CD4-positive, alpha-beta memory T cell (primary cell): Measurements from ENCODE around the gene TXNRD2. TPM values are rescaled to one million over a fixed set of nuclear protein-coding genes. Genes with fewer than 3 reads are reported as not detected.

Experiments used
- CTCF ChIA-PET: fragments of 350-600 bp; sonication (Branson Sonifier 250); formaldehyde crosslinking; loops from one replicate; lab custom pipeline; 2021; ENCODE audit warnings: inconsistent platforms; ENCODE audit not compliant: partially characterized antibody; lab: Charles Lee
- POLR2A ChIA-PET: fragments of 350-600 bp; sonication (Branson Sonifier 250); formaldehyde crosslinking; loops from one replicate; lab custom pipeline; 2021; ENCODE audit not compliant: partially characterized antibody; lab: Charles Lee
- DNase-seq, 5 donors: peaks; one replicate each; pipeline versions ENCODE4 v3.0.0 to v3.0.0-alpha.2; 2020 to 2022; ENCODE audit warnings: mixed read lengths in 1 of 5
- H3K27ac ChIP-seq: one replicate; pipeline ENCODE4 v1.7.0; 2013; ENCODE audit warnings: low read depth, low read length
- H3K27me3 ChIP-seq: 2 replicates; pipeline ENCODE4 v1.7.0; 2013; ENCODE audit warnings: mild to moderate bottlenecking, low read length, moderate library complexity; ENCODE audit not compliant: insufficient read depth
- H3K36me3 ChIP-seq: 2 replicates; pipeline ENCODE4 v1.7.0; 2013; ENCODE audit warnings: mild to moderate bottlenecking, low read length, moderate library complexity; ENCODE audit not compliant: insufficient read depth
- H3K4me1 ChIP-seq: 2 replicates; pipeline ENCODE4 v1.7.0; 2013; ENCODE audit warnings: mild to moderate bottlenecking, low read length, moderate library complexity; ENCODE audit not compliant: insufficient read depth
- H3K4me3 ChIP-seq, 2 donors: one replicate each; pipeline ENCODE4 v1.7.0; 2013; ENCODE audit warnings: low read length in 2 of 2, mild to moderate bottlenecking in 1 of 2
- H3K9me3 ChIP-seq, 2 donors: one replicate each; pipeline ENCODE4 v1.7.0; 2013; ENCODE audit warnings: low read length in 2 of 2, control low read depth in 1 of 2; ENCODE audit not compliant: control insufficient read depth in 1 of 2
- H3K27ac Mint-ChIP-seq, 7 donors: one replicate each; pipeline ENCODE4 v1.8.0; 2020 to 2021; ENCODE audit warnings: mixed read lengths in 7 of 7, mild to moderate bottlenecking in 6 of 7, inconsistent platforms in 3 of 7, moderate library complexity in 3 of 7
- H3K27me3 Mint-ChIP-seq, 2 donors: one replicate each; pipeline ENCODE4 v1.8.0; 2020 to 2021; ENCODE audit warnings: mixed read lengths in 2 of 2
- H3K36me3 Mint-ChIP-seq, 2 donors: one replicate each; pipeline ENCODE4 v1.8.0; 2020 to 2021; ENCODE audit warnings: mixed read lengths in 2 of 2, inconsistent platforms in 1 of 2, mild to moderate bottlenecking in 1 of 2
- H3K4me1 Mint-ChIP-seq, 4 donors: one replicate each; pipeline ENCODE4 v1.8.0; 2020 to 2021; ENCODE audit warnings: mixed read lengths in 4 of 4, mild to moderate bottlenecking in 1 of 4
- H3K4me3 Mint-ChIP-seq, 8 donors: one replicate each; pipeline ENCODE4 v1.8.0; 2020 to 2021; ENCODE audit warnings: mixed read lengths in 8 of 8, mild to moderate bottlenecking in 7 of 8, moderate library complexity in 6 of 8, inconsistent platforms in 3 of 8
- H3K9me3 Mint-ChIP-seq, 8 donors: one replicate each; pipeline ENCODE4 v1.8.0; 2020 to 2021; ENCODE audit warnings: mixed read lengths in 8 of 8, mild to moderate bottlenecking in 5 of 8, inconsistent platforms in 3 of 8, moderate library complexity in 1 of 8
- intact Hi-C: fragments of 100-400 bp; cut with micrococcal nuclease; formaldehyde crosslinking; loops from one replicate; pipeline ENCODE4 v1.15.1; 2023
- polyA plus RNA-seq, 2 donors: library from polyadenylated mRNA; unstranded; fragments of 300-500 nt; fragmentation: Illumina TruSeq; gene quantifications; one replicate each; pipeline ENCODE4 v1.2.3, GENCODE V29; 2021
- total RNA-seq, 2 experiments: library from RNA; stranded (reverse); gene quantifications; one replicate each; pipeline ENCODE4 v1.2.3, GENCODE V29; 2021

The TXNRD2 gene
- total and polyA plus RNA-seq, 4 experiments from 2014 or later = 8.5 to 35.9 (median 22.7) TPM

DNA sequence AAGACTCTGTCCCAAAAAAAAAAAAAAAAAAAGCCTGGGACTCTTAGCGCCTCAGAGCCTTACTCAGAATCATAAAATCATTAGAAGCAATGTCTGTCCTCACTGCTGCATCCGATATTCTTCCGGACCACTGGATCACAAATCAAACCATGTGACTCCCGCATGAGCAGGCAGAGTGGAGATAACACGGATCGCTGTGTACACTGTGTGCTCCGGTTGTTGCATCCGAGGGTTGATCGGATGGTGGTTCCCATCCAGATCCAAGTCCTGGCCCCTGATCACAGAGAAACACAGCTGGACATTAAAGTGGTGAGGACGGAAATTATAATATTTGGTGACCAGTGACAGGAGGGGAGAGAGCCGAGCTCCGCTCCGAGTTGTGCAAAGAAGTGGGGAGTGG lies 9.7 kb upstream of the TXNRD2 start:
- Histone ChIP-seq H3K27me3 (no peaks in the 10 kb centered on the region), H3K36me3 (peaks cover 6% of the 10 kb centered on the region), H3K4me3 (no peak overlapping the region), H3K27ac (no peak overlapping the region), H3K9me3 (no peaks in the 10 kb centered on the region), H3K4me1 (peaks cover 15% of the 10 kb centered on the region)
- no peak overlapping the region for H3K27ac Mint-ChIP-seq
- H3K9me3 Mint-ChIP-seq = no peaks in the 10 kb centered on the region
- H3K4me1 Mint-ChIP-seq = peaks cover 13 to 28% (median 19%) of the 10 kb centered on the region in 4 donors
- no peaks in the 10 kb centered on the region for H3K27me3 Mint-ChIP-seq
- H3K36me3 Mint-ChIP-seq = peaks cover 4 to 6% of the 10 kb centered on the region in 2 donors
- ChIA-PET POLR2A (no interaction called here), CTCF (interaction anchor here (0.7 to 1.8 kb wide), 2 partner anchors 220 to 333 kb away, joined by 4 to 9 read pairs; no protein-coding TSS in a partner anchor)
- intact Hi-C loops = no loop called here
- no peak overlapping the region for H3K4me3 Mint-ChIP-seq
- no peak for DNase-seq

DNA sequence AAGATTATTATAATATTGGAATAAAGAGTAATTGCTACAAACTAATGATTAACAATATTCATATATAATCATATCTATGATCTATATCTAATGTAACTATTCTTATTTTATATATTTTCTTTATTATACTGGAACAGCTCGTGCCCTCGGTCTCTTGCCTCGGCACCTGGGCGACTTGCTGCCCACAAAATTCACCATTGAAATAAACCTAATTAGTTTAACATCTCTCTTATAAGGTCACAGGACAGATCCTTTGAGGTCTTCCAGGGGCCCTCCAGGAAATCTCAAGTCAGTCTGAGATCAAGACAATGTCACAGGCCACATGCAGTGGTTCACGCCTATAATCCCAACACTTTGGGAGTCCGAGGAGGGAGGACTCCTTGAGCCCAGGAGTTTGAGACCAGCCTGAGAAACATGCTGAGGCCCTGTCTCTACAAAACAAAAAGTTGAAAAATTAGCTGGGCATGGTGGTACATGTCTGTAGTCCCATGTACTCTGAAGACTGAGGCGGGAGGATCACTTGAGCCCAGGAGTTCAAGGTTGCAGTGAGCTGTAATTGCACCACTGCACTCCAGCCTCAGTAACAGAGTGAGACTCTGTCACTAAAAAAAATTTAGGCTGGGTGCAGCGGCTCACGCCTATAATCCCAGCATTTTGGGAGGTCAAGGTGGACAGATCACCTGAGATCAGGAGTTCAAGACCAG lies 6.6 kb upstream of the TXNRD2 start:
- ChIA-PET POLR2A (interaction anchor here (1.7 kb wide), 1 partner anchor 218 kb away, joined by 3 read pairs; no protein-coding TSS in a partner anchor), CTCF (interaction anchor here (0.6 to 2.6 kb wide), 9 partner anchors 8 to 217 kb away, joined by 3 to 18 read pairs (median 3); no protein-coding TSS in a partner anchor)
- no peak overlapping the region for H3K27ac Mint-ChIP-seq
- DNase-seq = no peak
- Histone ChIP-seq H3K27me3 (no peaks in the 10 kb centered on the region), H3K4me3 (no peak overlapping the region), H3K4me1 (peaks cover 16% of the 10 kb centered on the region), H3K27ac (no peak overlapping the region), H3K9me3 (no peaks in the 10 kb centered on the region), H3K36me3 (peaks cover 6% of the 10 kb centered on the region)
- H3K27me3 Mint-ChIP-seq = no peaks in the 10 kb centered on the region
- H3K4me3 Mint-ChIP-seq = no peak overlapping the region
- intact Hi-C loops = no loop called here
- peaks cover 4 to 6% of the 10 kb centered on the region in 2 donors for H3K36me3 Mint-ChIP-seq
- no peaks in the 10 kb centered on the region for H3K9me3 Mint-ChIP-seq
- H3K4me1 Mint-ChIP-seq = peaks cover 12 to 28% (median 20%) of the 10 kb centered on the region in 4 donors

DNA sequence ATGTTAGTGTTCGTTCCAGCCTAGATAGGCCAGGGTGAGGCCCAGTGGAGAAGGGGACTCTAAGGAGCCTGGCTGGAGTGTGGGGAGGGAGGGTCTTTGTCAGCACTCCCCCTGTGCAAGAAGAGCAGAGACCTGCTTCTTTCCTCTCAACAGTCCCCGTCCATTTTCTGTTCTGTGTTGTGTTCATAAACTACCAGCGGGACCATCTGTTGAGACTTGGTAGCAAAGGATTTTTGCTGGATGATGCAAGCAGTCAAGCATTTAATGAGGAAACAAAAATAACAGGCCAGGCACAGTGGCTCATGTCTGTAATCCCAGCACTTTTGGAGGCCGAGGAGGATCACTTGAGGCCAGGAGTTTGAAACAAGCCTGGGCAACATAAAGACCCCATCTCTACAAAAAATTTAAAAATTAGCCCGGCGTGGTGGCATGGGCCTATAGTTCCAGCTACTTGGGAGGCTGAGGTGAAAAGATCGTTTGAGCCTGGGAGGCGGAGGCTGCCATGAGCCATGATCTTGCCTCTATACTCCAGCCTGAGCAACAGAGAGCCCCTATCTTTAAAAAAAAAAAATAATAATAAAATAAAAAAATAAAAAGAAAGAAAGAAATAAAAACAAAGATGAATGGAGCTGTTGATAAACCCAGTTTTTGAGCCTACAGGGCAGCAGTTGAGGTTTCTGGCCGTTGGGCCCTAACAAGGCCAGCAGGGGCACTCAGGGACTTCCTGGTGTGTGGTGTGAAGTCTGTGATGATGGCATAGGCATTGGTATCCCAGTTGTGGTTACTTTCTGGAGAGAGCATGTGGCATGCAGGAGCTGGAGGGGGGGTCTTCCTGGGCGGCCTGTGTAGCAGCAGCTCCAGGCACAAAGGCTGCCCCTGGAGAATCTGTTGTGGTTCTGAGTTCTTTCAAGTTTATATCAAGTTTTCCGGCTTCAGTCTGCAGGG lies 1.7 kb upstream of the TXNRD2 start:
- Histone ChIP-seq H3K27me3 (no peaks in the 10 kb centered on the region), H3K36me3 (no peaks in the 10 kb centered on the region), H3K27ac (peak overlapping the region; percentile 80), H3K4me1 (peaks cover 39% of the 10 kb centered on the region), H3K4me3 (peak overlapping the region; percentile 72 to 91), H3K9me3 (no peaks in the 10 kb centered on the region)
- Mint-ChIP-seq H3K27me3 (no peaks in the 10 kb centered on the region), H3K36me3 (peaks cover 0 to 10% of the 10 kb centered on the region in 2 donors), H3K4me3 (peak overlapping the region; percentile 92 to 96 (median 94)), H3K9me3 (no peaks in the 10 kb centered on the region), H3K27ac (peak overlapping the region; percentile 81 to 97 (median 96)), H3K4me1 (peaks cover 25 to 59% (median 44%) of the 10 kb centered on the region in 4 donors)
- POLR2A ChIA-PET = interaction anchor here (1.4 to 2.6 kb wide), 5 partner anchors 77 to 496 kb away, joined by 4 to 17 read pairs (median 6); partner anchors contain the start of genes C22orf39, GNB1L, RTL10 and TANGO2
- CTCF ChIA-PET = interaction anchor here (1.4 kb wide), 1 partner anchor 213 kb away, joined by 4 read pairs; no protein-coding TSS in a partner anchor
- DNase-seq = no peak
- intact Hi-C loops = no loop called here

DNA sequence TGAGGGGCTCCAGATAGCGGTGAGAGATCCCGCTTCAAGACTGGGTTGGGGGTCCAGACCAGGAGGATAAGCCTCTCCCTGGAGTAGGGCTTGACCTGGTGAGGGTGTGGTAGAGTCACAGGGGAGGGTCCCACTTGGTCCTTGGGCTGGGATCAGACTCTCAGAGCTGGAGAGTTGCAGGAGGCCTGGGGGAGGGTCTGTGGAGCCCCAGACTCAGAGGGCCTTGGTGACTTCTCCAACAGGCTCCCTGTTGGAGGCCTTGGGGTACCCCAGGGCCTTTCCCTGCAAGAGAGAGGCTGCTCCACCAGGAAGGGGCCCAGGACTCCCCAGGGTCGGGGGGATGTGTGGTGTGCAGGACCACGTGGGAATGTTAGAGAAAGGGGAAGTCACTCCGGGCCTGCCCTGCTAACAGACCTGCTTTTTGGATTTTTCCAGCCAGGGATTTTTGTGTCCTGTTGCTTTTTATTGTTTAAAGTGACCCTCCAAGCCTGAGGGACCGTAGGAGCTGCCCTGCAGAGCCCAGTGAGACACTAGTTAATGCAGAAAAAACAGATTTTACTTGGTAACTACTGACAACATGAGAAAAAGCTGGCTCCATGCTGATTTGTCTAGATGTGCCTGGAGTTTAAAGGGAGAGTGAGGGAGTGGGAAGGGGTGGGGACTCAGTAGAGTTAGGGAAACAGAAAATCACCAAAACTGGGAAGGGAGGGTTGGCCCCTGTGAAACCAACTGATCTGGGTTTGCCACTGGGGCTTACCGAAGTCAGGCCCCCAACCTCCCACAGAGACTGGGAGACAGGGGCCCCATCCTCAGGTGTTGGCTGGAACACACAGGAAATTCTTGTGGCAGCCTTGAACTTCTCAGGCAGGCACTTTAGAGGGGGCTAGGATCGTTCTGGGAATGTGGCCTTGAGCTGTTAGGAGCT lies 801 bp upstream of the TXNRD2 start:
- peaks cover 3% of the 10 kb centered on the region for H3K36me3 ChIP-seq
- no peaks in the 10 kb centered on the region for H3K9me3 ChIP-seq
- Mint-ChIP-seq H3K36me3 (peaks cover 7 to 13% of the 10 kb centered on the region in 2 donors), H3K27ac (peak overlapping the region; percentile 85 to 97 (median 96)), H3K9me3 (no peaks in the 10 kb centered on the region), H3K4me3 (peak overlapping the region; percentile 92 to 96 (median 94)), H3K27me3 (no peaks in the 10 kb centered on the region), H3K4me1 (peaks cover 23 to 56% (median 43%) of the 10 kb centered on the region in 4 donors)
- POLR2A ChIA-PET = interaction anchor here (0.9 to 2.6 kb wide), 13 partner anchors 9 to 495 kb away, joined by 3 to 17 read pairs (median 6); partner anchors contain the start of genes C22orf39, GNB1L, RANBP1 and RTL10
- intact Hi-C loops = no loop called here
- no peak for DNase-seq
- H3K4me1 ChIP-seq = peaks cover 35% of the 10 kb centered on the region
- peak overlapping the region; percentile 72 to 91 for H3K4me3 ChIP-seq
- CTCF ChIA-PET = interaction anchor here (1.4 to 1.5 kb wide), 2 partner anchors 212 kb away, joined by 3 to 4 read pairs; no protein-coding TSS in a partner anchor
- no peaks in the 10 kb centered on the region for H3K27me3 ChIP-seq
- H3K27ac ChIP-seq = peak overlapping the region; percentile 80

DNA sequence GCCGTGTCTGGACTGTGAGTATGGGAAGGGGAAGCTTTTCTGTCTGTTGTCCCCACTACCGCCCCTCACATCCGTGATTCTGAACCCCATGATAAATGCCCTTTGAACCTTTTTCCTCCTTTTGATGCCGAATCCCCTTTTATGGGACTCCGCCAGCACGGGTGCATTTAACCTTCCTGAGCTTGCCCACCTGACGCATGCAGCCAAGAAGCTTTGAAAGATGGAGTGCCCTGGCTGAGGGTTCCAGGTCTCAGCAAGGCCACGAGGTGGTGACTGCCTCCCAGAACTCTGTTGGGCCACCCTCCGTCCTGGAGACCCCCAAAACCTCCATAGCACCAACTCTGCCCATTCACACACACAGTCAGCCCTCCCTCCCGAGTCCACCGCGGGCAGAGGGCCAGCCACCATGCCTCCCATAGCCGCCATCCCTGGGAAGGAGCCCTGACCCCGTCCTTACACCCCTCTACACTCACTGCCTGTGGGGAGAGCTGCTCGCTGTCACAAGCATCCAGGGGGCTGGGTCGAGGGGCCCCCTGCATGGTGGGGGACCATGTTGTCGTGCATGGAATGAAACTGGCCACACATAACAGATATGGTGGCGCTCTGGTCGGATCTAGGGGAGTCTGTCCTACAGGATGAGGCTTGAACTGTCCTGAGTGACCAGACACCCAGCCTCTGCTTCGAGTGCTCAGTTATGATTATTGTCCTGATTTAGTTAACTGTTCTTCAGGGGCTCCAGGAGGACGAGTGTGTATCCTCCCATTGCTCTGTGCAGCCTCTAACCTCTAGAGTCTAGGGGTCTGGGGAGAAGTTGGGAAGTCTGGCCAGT lies 868 bp downstream of the TXNRD2 start:
- DNase-seq = no peak
- Mint-ChIP-seq H3K9me3 (peaks cover 3 to 15% (median 10%) of the 10 kb centered on the region in 8 donors), H3K36me3 (peaks cover 24 to 29% of the 10 kb centered on the region in 2 donors), H3K4me1 (peaks cover 20 to 45% (median 36%) of the 10 kb centered on the region in 4 donors), H3K27me3 (no peaks in the 10 kb centered on the region), H3K4me3 (peak overlapping the region; percentile 92 to 95 (median 93)), H3K27ac (peak overlapping the region; percentile 84 to 97 (median 92))
- peak overlapping the region; percentile 80 for H3K27ac ChIP-seq
- POLR2A ChIA-PET = interaction anchor here (0.8 to 2.6 kb wide), 9 partner anchors 49 to 359 kb away, joined by 4 to 17 read pairs (median 6); partner anchors contain the start of genes GNB1L, RANBP1, RTL10 and TRMT2A
- peak overlapping the region; percentile 72 to 91 for H3K4me3 ChIP-seq
- no peaks in the 10 kb centered on the region for H3K9me3 ChIP-seq
- CTCF ChIA-PET = interaction anchor here (0.9 to 1.5 kb wide), 2 partner anchors 210 to 262 kb away, joined by 3 read pairs; no protein-coding TSS in a partner anchor
- no peaks in the 10 kb centered on the region for H3K27me3 ChIP-seq
- intact Hi-C loops = no loop called here
- peaks cover 31% of the 10 kb centered on the region for H3K4me1 ChIP-seq
- H3K36me3 ChIP-seq = peaks cover 4% of the 10 kb centered on the region
